ENCODE data around the gene AOPEP. TPM values are rescaled to one million over a fixed set of nuclear protein-coding genes. Genes with fewer than 3 reads are reported as not detected.

AOPEP gene
- total RNA-seq, 2 experiments from 2014 or later, result 13.5 to 17.0 TPM

DNA sequence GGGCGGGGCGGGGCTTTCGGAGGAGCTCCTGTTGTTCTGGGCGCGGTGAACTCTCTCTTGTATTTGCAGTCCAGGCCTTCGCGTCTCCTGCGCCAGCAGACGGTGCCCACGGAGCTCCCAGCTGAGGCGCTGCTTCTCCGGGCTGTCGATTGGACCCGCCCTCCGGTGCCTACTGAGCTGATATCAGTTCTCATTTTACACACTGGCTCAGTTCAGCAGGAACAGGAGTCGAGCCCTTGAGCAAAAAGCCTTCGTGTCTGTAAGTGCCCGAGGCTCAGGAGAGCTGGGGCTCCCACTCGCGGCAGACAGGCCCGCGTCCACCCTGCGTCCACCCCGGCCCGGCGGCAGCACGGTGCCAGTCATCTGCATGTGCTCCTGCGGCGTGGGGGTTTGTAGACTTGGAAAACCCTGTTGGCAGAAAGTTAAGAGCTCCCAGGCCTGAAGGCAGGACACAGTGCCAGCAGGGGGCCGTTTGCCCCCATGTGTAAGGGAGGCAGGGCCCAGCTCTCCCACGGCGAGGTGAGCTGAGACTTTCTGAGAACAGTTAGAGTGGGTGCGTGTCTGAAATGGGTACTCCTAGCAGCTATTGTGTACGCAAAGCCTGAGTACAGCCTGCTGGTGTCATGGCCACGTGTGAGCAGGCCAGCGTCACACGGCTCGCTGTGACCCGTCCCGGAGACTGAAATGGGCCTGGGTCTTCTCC, 359.5 kb downstream of the AOPEP start:
- Mint-ChIP-seq H3K27me3 (no peaks in the 10 kb centered on the region), H3K36me3 (ENCODE audit: low read depth) (peaks cover 5% of the 10 kb centered on the region), H3K4me3 (no peak overlapping the region), H3K4me1 (peaks cover 1% of the 10 kb centered on the region), H3K9me3 (no peaks in the 10 kb centered on the region), H3K27ac (no peak overlapping the region)
- POLR2A ChIA-PET, result interaction anchor here (1.2 kb wide), 1 partner anchor 16 kb away, joined by 3 read pairs; no protein-coding TSS in a partner anchor
- DNase-seq, result no peak
- CTCF ChIA-PET, result interaction anchor here (1.2 to 1.4 kb wide), 2 partner anchors 46 to 66 kb away, joined by 3 read pairs; no protein-coding TSS in a partner anchor

DNA sequence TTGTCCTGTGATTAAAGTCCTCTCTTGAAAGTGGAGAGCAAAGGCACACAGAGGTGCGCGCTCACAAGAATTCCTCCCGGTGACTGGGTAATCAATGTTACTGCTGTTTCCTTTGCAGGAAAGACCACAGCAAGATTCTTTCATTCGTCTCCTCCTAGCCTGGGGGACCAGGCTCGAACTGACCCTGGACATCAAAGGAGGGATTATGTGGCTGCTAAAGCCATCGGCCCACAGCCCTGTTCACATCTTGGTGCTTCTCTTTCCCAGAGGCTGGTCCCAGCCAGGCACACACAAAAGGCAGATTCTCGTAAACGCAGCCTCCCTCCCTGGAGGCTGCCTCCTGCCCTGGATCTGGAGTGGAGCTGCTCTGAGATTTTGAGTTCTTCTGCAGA, 360.1 kb downstream of the AOPEP start:
- Mint-ChIP-seq H3K9me3 (no peaks in the 10 kb centered on the region), H3K4me1 (peaks cover 2% of the 10 kb centered on the region), H3K36me3 (ENCODE audit: low read depth) (peaks cover 5% of the 10 kb centered on the region), H3K4me3 (no peak overlapping the region), H3K27ac (no peak overlapping the region), H3K27me3 (no peaks in the 10 kb centered on the region)
- CTCF ChIA-PET, result no interaction called here
- DNase-seq, result no peak
- POLR2A ChIA-PET, result interaction anchor here (1.2 kb wide), 1 partner anchor 16 kb away, joined by 3 read pairs; no protein-coding TSS in a partner anchor

DNA sequence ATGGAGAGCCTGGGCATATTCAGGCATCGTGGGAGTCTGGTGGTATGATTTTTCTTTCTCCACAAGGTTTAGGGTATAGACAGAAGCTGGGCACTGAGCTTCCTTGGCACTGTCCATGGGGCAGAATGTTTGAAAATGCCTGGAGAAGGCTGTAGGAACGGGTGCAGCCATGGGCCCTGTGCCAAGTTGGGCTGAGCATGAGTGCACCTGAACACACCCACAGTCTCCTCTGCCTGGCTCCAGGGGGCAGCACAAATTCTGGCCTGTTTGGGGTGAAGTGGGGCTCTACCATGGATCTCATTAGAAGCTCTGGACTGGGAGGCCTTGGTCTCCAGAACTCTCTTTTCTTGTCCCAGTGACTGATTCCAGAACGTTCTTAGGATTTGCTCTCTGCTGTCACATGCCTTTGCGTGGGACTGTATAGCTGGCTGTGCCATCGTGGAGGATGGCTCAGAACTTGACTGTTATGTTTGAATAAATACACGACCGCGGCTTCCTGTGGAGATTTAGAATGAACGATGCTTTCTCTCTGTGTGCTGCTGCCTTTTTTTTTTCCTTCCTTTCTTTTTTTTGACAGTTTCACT, 361.3 kb downstream of the AOPEP start:
- ChIA-PET CTCF (no interaction called here), POLR2A (no interaction called here)
- DNase-seq, result no peak
- H3K4me3 Mint-ChIP-seq, result no peak overlapping the region
- H3K27me3 Mint-ChIP-seq, result no peaks in the 10 kb centered on the region
- no peaks in the 10 kb centered on the region for H3K9me3 Mint-ChIP-seq
- no peaks in the 10 kb centered on the region for H3K36me3 Mint-ChIP-seq (ENCODE audit: low read depth)
- peaks cover 9% of the 10 kb centered on the region for H3K4me1 Mint-ChIP-seq
- no peak overlapping the region for H3K27ac Mint-ChIP-seq

DNA sequence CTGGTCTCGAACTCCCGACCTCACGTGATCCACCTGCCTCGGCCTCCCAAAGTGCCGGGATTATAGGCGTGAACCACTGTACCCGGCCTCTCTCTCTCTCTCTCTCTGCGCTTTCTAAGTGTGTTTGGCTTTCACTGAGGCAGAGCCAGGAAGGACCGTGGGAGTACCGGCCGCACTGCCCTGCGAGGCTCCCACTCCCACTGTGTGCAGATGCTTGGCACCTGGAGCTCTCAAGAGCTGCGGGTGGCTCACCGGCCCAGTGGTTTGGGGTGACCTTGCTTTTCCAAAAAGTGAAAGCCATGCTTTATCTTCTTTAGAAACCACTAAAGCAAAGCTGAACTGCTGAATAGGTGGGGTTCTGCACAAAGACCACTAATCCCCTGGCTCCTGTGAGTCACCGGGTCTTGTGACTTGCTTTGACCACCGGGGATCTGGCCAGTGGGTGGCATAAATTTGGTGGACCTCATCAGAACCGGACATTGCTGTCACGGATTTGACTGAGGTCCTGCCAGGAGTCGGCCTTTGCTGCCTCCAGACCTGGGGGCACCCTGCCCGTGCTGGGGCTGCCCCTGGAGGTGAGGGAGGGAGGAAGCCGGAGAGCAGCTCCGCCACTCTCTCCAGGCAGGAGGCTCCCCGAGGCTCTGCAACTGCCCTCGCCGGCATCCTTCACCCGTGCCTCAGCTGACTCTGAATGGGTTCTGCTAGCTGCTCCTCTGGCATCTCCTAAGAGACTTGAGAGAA, 362.1 kb downstream of the AOPEP start:
- Mint-ChIP-seq H3K4me3 (no peak overlapping the region), H3K36me3 (ENCODE audit: low read depth) (no peaks in the 10 kb centered on the region), H3K27me3 (no peaks in the 10 kb centered on the region), H3K4me1 (peaks cover 13% of the 10 kb centered on the region), H3K27ac (no peak overlapping the region), H3K9me3 (no peaks in the 10 kb centered on the region)
- ChIA-PET POLR2A (no interaction called here), CTCF (no interaction called here)
- DNase-seq, result no peak

DNA sequence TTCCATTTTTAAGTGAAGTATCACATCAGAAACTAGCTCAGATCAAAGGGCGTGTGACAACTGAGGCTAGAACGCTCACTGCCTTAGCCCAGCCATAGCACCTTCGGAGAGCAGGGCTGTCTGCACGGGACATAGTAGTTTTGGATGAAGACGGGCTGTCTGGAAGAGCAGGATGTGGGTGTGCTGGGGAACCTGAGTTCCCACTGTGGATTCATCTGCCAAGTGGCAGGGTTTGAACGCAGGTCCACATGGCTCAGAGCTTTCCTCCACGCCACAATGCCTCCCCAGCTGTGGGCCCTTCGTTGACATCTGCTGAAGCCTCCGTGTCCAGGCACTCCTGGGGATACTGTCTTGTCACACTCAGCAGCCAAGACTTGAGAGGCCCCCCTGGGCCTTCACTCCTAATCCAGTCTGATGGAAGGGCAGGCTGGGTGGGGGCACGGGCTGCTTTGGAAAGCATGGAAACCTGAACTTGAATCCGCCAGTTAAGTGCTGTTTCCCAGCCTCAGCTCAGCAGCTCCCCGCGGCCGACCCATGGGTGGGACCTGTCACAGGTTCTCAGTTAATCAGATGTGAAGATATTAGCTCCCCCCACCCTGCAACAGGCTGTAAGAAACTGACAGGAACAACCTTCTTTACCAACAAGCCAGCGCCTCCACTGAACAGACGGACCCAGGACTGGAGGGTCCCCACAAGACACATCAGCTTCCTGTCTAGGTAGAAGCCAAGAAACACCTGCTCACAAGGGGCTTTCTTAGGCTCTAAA, 362.9 kb downstream of the AOPEP start:
- ChIA-PET CTCF (no interaction called here), POLR2A (no interaction called here)
- Mint-ChIP-seq H3K4me1 (peaks cover 13% of the 10 kb centered on the region), H3K4me3 (no peak overlapping the region), H3K9me3 (no peaks in the 10 kb centered on the region), H3K27ac (no peak overlapping the region), H3K36me3 (ENCODE audit: low read depth) (no peaks in the 10 kb centered on the region), H3K27me3 (no peaks in the 10 kb centered on the region)
- no peak for DNase-seq

DNA sequence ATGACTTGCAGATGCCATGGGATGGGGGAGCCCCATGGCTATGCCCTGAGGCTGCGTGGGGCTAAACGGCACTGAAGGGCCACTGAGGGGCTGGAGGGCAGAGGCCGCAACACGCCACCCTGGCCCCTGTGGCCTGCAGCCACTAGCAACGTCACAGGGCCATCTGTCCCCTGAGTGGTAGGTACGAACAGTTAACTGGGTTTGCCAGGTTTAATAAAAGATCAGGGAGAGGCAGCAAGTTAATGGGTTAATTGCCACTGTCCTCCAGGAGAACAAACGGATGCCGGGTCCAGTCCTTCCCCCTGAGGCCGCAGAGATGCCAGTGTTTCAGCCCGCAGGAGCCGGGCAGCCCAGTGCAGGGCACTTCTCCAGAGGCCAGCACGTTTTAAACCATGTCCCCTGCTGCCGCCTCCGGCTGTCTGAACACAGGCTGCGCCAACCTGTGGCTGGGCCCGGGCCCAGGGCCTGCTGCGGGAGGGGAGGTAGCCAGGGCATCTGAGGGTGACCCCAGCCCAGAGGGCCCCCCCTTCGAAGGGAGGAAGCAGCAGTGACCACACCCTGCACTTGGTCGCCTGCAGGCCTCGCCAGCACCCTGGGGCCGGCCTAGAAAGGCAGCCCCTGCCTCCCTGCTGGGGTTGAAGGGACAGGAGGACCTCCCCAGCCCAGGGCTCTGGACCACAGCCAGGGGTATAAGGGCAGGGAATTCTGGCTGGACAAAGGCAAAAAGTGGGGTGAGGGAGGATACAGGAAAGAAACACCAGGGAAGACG, 363.7 kb downstream of the AOPEP start:
- no peak for DNase-seq
- no peak overlapping the region for H3K4me3 Mint-ChIP-seq
- H3K27ac Mint-ChIP-seq, result no peak overlapping the region
- no peaks in the 10 kb centered on the region for H3K27me3 Mint-ChIP-seq
- H3K36me3 Mint-ChIP-seq (ENCODE audit: low read depth), result no peaks in the 10 kb centered on the region
- ChIA-PET POLR2A (no interaction called here), CTCF (no interaction called here)
- H3K9me3 Mint-ChIP-seq, result no peaks in the 10 kb centered on the region
- H3K4me1 Mint-ChIP-seq, result peaks cover 13% of the 10 kb centered on the region

DNA sequence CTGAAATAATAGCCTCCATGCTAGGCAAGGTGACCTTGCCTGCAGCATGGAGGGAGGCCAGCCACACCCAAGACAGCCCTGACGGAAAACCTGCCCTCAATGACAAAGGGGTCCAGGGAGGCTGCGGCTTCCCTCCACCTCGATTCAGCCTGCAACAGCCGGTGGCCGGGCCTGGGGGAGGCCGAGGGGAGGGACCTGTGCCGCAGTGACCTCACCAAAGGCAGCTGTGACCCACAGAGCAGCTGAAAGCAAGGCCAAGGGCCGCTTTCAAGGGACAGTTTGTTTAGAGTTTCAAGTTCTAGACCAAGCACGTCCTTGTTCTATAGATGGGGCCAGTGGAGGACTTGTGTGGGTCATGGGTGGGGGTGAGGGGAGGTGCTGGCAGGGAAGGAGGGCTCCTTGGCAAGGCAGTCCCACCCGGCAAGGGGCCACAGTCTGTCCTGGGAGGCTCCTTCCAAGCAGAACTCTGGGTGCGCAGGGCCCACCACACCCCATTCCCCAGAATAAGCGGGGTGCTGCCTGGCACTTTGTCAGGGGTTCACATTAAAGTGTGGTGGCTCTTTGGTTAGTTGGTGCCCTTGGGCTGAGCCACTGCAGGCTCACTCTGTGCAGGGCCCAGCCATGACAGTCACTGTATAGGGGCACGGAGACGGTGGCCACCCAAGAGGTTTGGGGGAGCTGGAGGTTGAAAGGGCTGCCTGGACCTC, 364.5 kb downstream of the AOPEP start:
- POLR2A ChIA-PET, result no interaction called here
- no peaks in the 10 kb centered on the region for H3K27me3 Mint-ChIP-seq
- no peak for DNase-seq
- no peak overlapping the region for H3K27ac Mint-ChIP-seq
- no peaks in the 10 kb centered on the region for H3K36me3 Mint-ChIP-seq (ENCODE audit: low read depth)
- peaks cover 13% of the 10 kb centered on the region for H3K4me1 Mint-ChIP-seq
- no peaks in the 10 kb centered on the region for H3K9me3 Mint-ChIP-seq
- H3K4me3 Mint-ChIP-seq, result no peak overlapping the region
- CTCF ChIA-PET, result no interaction called here

DNA sequence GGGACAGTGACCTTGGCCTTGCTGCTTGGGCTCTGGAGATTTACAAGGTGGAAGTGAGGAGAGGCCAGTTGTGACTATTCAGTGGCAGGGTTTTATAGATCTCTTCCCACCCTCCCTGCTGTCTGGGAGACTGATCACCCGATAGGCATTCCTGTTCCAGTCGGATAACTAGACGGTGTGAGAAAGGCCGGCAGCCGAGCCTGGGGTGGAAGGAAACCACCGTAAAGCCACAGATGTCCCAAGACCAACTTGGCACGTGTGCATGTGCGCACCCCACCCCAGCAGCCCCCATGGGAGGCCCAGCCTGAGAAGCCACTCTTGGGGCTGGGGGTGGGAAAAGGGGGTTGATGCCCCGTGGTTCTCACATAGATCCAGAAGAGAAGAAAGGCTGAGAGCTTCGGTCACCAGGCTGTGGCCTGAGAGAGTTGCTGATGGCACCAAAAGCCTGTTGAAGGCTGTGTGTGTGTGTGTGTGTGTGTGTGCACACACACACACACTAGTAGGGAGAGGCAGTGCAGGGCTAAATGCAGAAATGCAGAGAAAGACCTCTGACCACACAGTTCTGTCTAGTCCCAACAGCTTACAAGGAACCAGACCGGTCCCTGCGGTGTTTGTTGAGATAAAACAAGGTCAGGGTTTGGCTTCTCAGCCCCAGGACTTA, 365.2 kb downstream of the AOPEP start:
- CTCF ChIA-PET, result interaction anchor here (1.4 kb wide), 1 partner anchor 411 kb away, joined by 5 read pairs; no protein-coding TSS in a partner anchor
- no peaks in the 10 kb centered on the region for H3K27me3 Mint-ChIP-seq

DNA sequence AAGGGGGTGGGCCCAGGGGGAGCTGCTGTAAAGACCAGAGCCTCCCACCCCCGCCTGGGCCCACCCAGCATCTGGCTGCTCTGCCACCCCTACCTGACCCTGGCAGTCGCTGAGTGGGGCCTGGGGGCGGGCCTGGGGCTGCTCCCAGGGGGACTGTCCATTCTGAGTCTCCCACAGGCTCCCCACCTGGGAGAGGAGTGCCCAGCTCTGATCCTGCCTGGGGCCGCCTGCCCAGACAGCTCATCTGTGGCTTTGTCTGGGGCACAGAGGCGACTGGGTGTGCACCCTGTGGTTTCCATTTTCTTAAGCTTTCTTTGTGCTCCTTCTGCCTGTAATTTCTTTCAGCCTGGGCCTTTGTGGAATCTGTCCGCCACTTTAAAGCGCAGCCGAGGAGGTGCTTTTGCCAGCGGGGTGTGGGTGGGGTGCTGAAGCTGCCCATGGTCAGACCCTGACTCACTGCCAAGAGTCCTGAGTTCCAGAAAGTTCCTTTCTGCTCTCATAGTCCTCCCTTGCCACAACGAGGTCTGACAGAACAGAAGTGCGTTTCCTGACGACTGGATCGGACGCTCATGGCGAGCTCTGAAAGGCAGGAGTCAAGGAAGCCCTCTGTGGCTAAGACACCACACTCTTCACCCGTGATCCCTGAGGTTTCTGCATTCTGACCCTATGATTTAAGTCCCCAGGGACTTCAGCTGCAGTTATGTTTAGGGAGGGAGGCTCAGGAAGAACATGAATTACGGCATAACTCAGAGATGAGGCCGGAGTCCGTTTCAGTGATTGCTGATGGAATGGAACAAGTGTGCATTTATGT, 366.0 kb downstream of the AOPEP start:
- Mint-ChIP-seq H3K36me3 (ENCODE audit: low read depth) (no peaks in the 10 kb centered on the region), H3K4me1 (peaks cover 13% of the 10 kb centered on the region), H3K27ac (no peak overlapping the region), H3K27me3 (no peaks in the 10 kb centered on the region), H3K4me3 (no peak overlapping the region), H3K9me3 (no peaks in the 10 kb centered on the region)
- POLR2A ChIA-PET, result no interaction called here
- CTCF ChIA-PET, result interaction anchor here (1.4 to 1.5 kb wide), 2 partner anchors 39 to 412 kb away, joined by 5 to 7 read pairs; no protein-coding TSS in a partner anchor
- peak; percentile 20 for DNase-seq

More for the DNA sequence above, 365.2 kb downstream of the AOPEP start:
- no peaks in the 10 kb centered on the region for H3K9me3 Mint-ChIP-seq
- POLR2A ChIA-PET, result no interaction called here
- H3K36me3 Mint-ChIP-seq (ENCODE audit: low read depth), result no peaks in the 10 kb centered on the region
- H3K4me3 Mint-ChIP-seq, result no peak overlapping the region
- H3K27ac Mint-ChIP-seq, result no peak overlapping the region
- H3K4me1 Mint-ChIP-seq, result peaks cover 13% of the 10 kb centered on the region
- no peak for DNase-seq

DNA sequence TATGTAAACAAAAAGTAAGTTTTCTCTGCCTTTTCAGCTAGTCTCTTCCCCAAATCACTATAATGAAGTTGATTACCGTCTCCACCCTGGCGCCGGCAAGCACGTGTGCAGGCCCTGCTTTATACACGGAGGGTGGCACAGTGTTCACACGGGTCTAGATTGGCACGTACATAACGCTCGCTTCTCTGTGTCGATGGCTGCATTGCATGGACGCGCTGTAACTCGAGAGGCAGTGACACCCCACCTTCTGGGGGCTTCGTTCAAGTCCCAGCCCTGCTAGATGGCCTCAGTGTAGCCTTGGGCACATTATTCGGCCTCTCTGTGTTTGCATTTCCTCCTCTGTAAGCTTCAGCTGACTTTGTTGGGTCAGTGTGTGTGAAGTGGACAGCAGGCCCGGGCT, 367.1 kb downstream of the AOPEP start:
- no peak overlapping the region for H3K4me3 Mint-ChIP-seq
- CTCF ChIA-PET, result interaction anchor here (1.4 to 1.5 kb wide), 2 partner anchors 38 to 413 kb away, joined by 5 to 7 read pairs; no protein-coding TSS in a partner anchor
- POLR2A ChIA-PET, result no interaction called here
- no peak overlapping the region for H3K27ac Mint-ChIP-seq
- H3K27me3 Mint-ChIP-seq, result no peaks in the 10 kb centered on the region
- DNase-seq, result no peak
- no peaks in the 10 kb centered on the region for H3K9me3 Mint-ChIP-seq
- no peaks in the 10 kb centered on the region for H3K36me3 Mint-ChIP-seq (ENCODE audit: low read depth)
- peaks cover 12% of the 10 kb centered on the region for H3K4me1 Mint-ChIP-seq

DNA sequence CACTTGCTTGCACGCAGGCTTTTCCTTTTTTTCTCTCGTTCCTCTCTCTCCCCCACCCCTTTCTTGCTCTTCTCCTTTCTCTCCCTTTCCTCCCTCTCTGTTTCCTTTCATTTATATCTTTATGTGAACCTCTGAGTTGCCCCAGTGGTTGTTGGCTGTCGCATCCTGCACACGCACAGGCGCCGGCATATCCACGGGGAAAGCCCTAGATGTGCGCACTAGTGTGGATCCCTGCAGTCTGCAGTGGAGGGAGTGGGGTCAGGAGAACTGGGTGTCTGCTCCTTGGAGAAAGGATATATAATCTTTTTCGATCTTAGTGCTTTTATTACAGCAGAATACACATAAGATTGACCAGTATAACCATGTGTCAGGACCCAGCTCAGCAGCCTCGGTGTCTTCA, 367.5 kb downstream of the AOPEP start:
- ChIA-PET POLR2A (no interaction called here), CTCF (interaction anchor here (1.5 kb wide), 1 partner anchor 37 kb away, joined by 7 read pairs; no protein-coding TSS in a partner anchor)

More for the DNA sequence above, 367.5 kb downstream of the AOPEP start:
- H3K4me3 Mint-ChIP-seq, result no peak overlapping the region
- DNase-seq, result no peak
- H3K9me3 Mint-ChIP-seq, result no peaks in the 10 kb centered on the region
- no peaks in the 10 kb centered on the region for H3K27me3 Mint-ChIP-seq
- H3K36me3 Mint-ChIP-seq (ENCODE audit: low read depth), result no peaks in the 10 kb centered on the region
- H3K4me1 Mint-ChIP-seq, result peaks cover 12% of the 10 kb centered on the region
- H3K27ac Mint-ChIP-seq, result no peak overlapping the region

All from activated CD4-positive, alpha-beta memory T cell treated with anti-CD3 and anti-CD28 coated beads, Interleukin-2, amount 10 ng/mL, durations not matched to agents 7 days and 5 days (primary cell).